SU-DHL-6 (cell line): ENCODE data around the gene ZNF423.

Source experiments
- H2AFZ ChIP-seq: fragments of 200-600 bp; sonication (generic); 2 replicates; pipeline ENCODE4 v1.6.1; 2014; ENCODE audit warnings: low read depth, mild to moderate bottlenecking, moderate library complexity, mixed read lengths, antibody characterized with exemption, low read length; ENCODE audit not compliant: severe bottlenecking
- H3F3A ChIP-seq: fragments of 200-600 bp; shearing (Covaris generic); 2 replicates; pipeline ENCODE4 v1.6.0; 2016; ENCODE audit warnings: antibody characterized with exemption, mild to moderate bottlenecking; ENCODE audit not compliant: insufficient read depth
- H3K27ac ChIP-seq: fragments of 200-600 bp; sonication (generic); 2 replicates; pipeline ENCODE4 v1.5.1; 2016; ENCODE audit warnings: low read depth, mild to moderate bottlenecking, low read length, moderate library complexity, mixed read lengths
- H3K27me3 ChIP-seq: fragments of 200-600 bp; sonication (generic), shearing (Covaris generic); 2 replicates; pipeline ENCODE4 v1.6.0; 2014; ENCODE audit warnings: mild to moderate bottlenecking, low read length
- H3K36me3 ChIP-seq: fragments of 200-600 bp; sonication (generic); 2 replicates; pipeline ENCODE4 v1.6.1; 2014; ENCODE audit warnings: mild to moderate bottlenecking, low read length, mixed read lengths
- H3K4me2 ChIP-seq: fragments of 300-600, 200-600 bp; shearing (Covaris generic), sonication (generic); 2 replicates; pipeline ENCODE4 v1.6.0; 2014; ENCODE audit warnings: low read length, low read depth, mild to moderate bottlenecking; ENCODE audit not compliant: poor library complexity, severe bottlenecking
- H3K4me3 ChIP-seq: fragments of 200-600 bp; sonication (generic); 2 replicates; pipeline ENCODE4 v1.5.1; 2014; ENCODE audit warnings: antibody characterized with exemption, low read length, mild to moderate bottlenecking, mixed read lengths; ENCODE audit not compliant: insufficient read depth, poor library complexity, severe bottlenecking
- H3K79me2 ChIP-seq: fragments of 200-600 bp; sonication (generic); 2 replicates; pipeline ENCODE4 v1.6.1; 2014; ENCODE audit warnings: mild to moderate bottlenecking, low read length, moderate library complexity; ENCODE audit not compliant: insufficient read depth
- H3K9ac ChIP-seq: fragments of 200-600 bp; sonication (generic); 2 replicates; pipeline ENCODE4 v1.7.0; 2014; ENCODE audit warnings: mild to moderate bottlenecking, low read length
- H3K9me2 ChIP-seq: fragments of 200-600 bp; sonication (generic); replicated peaks from 2 replicates; pipeline ENCODE4 v1.6.1; 2014; ENCODE audit warnings: low read length; ENCODE audit not compliant: insufficient read depth
- H3K9me3 ChIP-seq: fragments of 200-600 bp; sonication (generic); 2 replicates; pipeline ENCODE4 v1.6.1; 2014; ENCODE audit warnings: low read length, mixed read lengths; ENCODE audit not compliant: insufficient read depth
- H4K20me1 ChIP-seq: fragments of 200-600 bp; sonication (generic); 2 replicates; pipeline ENCODE4 v1.6.1; 2014; ENCODE audit warnings: low read depth, mild to moderate bottlenecking, antibody characterized with exemption, low read length, moderate library complexity, mixed read lengths
- CTCF ChIP-seq: fragments of 200-600 bp; sonication (generic); IDR thresholded peaks from one replicate; pipeline ENCODE4 v1.5.1; 2017; ENCODE audit warnings: antibody characterized with exemption, mild to moderate bottlenecking, low read length, moderate library complexity; ENCODE audit not compliant: insufficient read depth, poor library complexity, severe bottlenecking
- EZH2phosphoT487 ChIP-seq: fragments of 200-600 bp; sonication (generic), shearing (Covaris generic); conservative IDR thresholded peaks from 2 replicates; pipeline ENCODE4 v1.6.1; 2018; ENCODE audit warnings: mild to moderate bottlenecking, antibody characterized with exemption, low read length, moderate library complexity, mixed read lengths

Gene ZNF423

DNA sequence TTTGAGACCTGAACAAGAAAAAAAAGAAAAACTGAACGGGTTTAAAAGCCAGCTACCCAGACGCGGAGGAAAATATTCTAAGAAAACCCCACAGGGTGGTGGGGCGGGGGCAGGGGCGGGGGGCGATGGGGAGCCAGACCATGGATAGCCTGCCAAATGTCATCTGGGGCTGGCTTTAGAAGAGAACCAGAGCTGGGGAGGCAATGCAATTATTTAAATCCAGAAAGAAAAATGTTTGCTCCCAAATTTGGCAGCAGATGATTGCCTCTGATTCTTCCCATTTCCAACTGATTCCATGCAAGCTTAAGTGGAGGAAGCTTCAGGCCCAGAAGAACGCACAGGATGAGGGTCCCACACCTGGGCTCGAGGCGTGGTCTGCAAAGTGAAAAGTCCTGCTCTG lies 34.8 kb downstream of the ZNF423 start:
- Histone ChIP-seq H3K9me2 (no peaks in the 10 kb centered on the region), H3K9ac (no peak overlapping the region), H3K79me2 (no peaks in the 10 kb centered on the region), H3K27ac (no peak overlapping the region), H3K36me3 (no peaks in the 10 kb centered on the region), H3K27me3 (no peaks in the 10 kb centered on the region), H3F3A (no peaks in the 10 kb centered on the region), H3K9me3 (no peaks in the 10 kb centered on the region), H4K20me1 (no peaks in the 10 kb centered on the region), H3K4me2 (no peak overlapping the region), H2AFZ (no peak overlapping the region), H3K4me3 (no peak overlapping the region)
- TF ChIP-seq CTCF, result no peak
- TF ChIP-seq EZH2phosphoT487, result no peak

- no peak overlapping the region for H3K9ac ChIP-seq
- TF ChIP-seq CTCF, result no peak
- no peak for TF ChIP-seq EZH2phosphoT487
- H3K27me3 ChIP-seq, result no peaks in the 10 kb centered on the region
- H3K4me3 ChIP-seq, result no peak overlapping the region
- H4K20me1 ChIP-seq, result no peaks in the 10 kb centered on the region
- no peak overlapping the region for H3K4me2 ChIP-seq
- H3K27ac ChIP-seq, result no peak overlapping the region
- H3F3A ChIP-seq, result no peaks in the 10 kb centered on the region
- H2AFZ ChIP-seq, result no peak overlapping the region
- H3K79me2 ChIP-seq, result no peaks in the 10 kb centered on the region
- no peaks in the 10 kb centered on the region for H3K36me3 ChIP-seq
- H3K9me2 ChIP-seq, result no peaks in the 10 kb centered on the region
- no peaks in the 10 kb centered on the region for H3K9me3 ChIP-seq
Observed at GRCh38 chr16:49817754-49818507, 38.0 kb downstream of the ZNF423 start.

DNA sequence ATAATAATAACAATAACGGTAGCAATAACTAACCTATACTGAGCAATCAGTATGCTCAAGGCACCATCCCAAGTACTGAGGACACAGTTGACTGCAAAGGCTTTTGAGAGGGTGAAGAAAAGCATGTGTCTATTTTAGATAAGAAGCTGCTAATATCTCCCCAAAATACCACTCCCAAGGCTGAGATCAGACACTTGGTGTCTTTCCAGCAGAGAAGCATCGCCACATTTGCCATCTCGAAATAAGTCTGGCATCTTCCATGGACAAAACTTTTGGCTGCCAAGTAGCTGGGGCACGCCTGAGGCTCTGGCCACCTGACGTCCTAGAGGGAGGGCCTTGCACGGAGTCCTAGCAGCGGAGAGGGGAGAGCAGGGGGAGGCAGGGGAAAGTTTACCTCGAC lies 39.0 kb downstream of the ZNF423 start:
- Histone ChIP-seq H3K4me2 (no peak overlapping the region), H3K9me3 (no peaks in the 10 kb centered on the region), H3K4me3 (no peak overlapping the region), H3K79me2 (no peaks in the 10 kb centered on the region), H4K20me1 (no peaks in the 10 kb centered on the region), H3F3A (no peaks in the 10 kb centered on the region), H2AFZ (no peak overlapping the region), H3K36me3 (no peaks in the 10 kb centered on the region), H3K27ac (no peak overlapping the region), H3K9ac (no peak overlapping the region), H3K9me2 (no peaks in the 10 kb centered on the region), H3K27me3 (no peaks in the 10 kb centered on the region)
- no peak for TF ChIP-seq EZH2phosphoT487
- TF ChIP-seq CTCF, result no peak
